Right cardiac atrium (tissue), 5 donors: ENCODE data around the gene PHF21A. TPM values are rescaled to one million over a fixed set of nuclear protein-coding genes. Genes with fewer than 3 reads are reported as not detected.

Source experiments
- ATAC-seq, 2 donors: fragments of 200-7000 bp; cut with Tn5 transposase; one replicate each; pipeline versions ENCODE4 v1.8.0 to v1.9.1; 2020; ENCODE audit warnings: moderate library complexity in 2 of 2, mild to moderate bottlenecking in 1 of 2
- DNase-seq, 3 donors: peaks; one replicate each; pipeline ENCODE4 v3.0.0-alpha.2; 2020
- H3K27ac ChIP-seq: one replicate; pipeline ENCODE4 v1.5.1; 2013; ENCODE audit warnings: mild to moderate bottlenecking, low read length, control low read depth, moderate library complexity
- H3K27me3 ChIP-seq: one replicate; pipeline ENCODE4 v1.6.1; 2013; ENCODE audit not compliant: control insufficient read depth, insufficient read depth
- H3K4me1 ChIP-seq: one replicate; pipeline ENCODE4 v1.6.1; 2013; ENCODE audit warnings: low read length; ENCODE audit not compliant: control insufficient read depth, insufficient read depth
- H3K4me3 ChIP-seq: one replicate; pipeline ENCODE4 v1.5.1; 2013; ENCODE audit warnings: low read length, control low read depth
- H3K9me3 ChIP-seq: one replicate; pipeline ENCODE4 v1.6.1; 2013; ENCODE audit warnings: low read length; ENCODE audit not compliant: control insufficient read depth
- WGBS: extraction: QIAGEN DNeasy Blood & Tissue Kit; methylation state at CpG from one replicate; pipeline ENCODE4 v1.1.7; 2013; 5-methylcytosine and 5-hydroxymethylcytosine counted together
- intact Hi-C, 4 donors: fragments of 100-400 bp; cut with DNase I; formaldehyde crosslinking; loops; one replicate each; pipeline versions ENCODE4 v1.11.0 to v1.14.0; 2022 to 2023
- polyA plus RNA-seq: library from polyadenylated mRNA; stranded (reverse); fragments of 200-250 nt; gene quantifications from one replicate; pipeline ENCODE4 v1.2.3, GENCODE V29; 2013
- total RNA-seq, 4 donors: library from RNA; stranded (reverse); fragmentation: NEBNext Ultra II Directional; extraction: Animal tissue kit (Norgen Biotek cat#: 25700); gene quantifications; one replicate each; pipeline ENCODE4 v1.2.1, GENCODE V29; 2021
- donor health status: healthy with polysubstance abuse.
- donor health status: DM: no; HTN: yes; CAD: no.
- donor health status: DM: no; HTN: no; CAD: no.
- donor health status: DM: no; HTN: yes; CAD: no; lungs with severe emphysema.
- donor health status: DM: yes; HTN: yes; CAD: no.

The PHF21A gene
- total and polyA plus RNA-seq, 5 donors: 23.6 to 57.3 (median 51.7) TPM

DNA sequence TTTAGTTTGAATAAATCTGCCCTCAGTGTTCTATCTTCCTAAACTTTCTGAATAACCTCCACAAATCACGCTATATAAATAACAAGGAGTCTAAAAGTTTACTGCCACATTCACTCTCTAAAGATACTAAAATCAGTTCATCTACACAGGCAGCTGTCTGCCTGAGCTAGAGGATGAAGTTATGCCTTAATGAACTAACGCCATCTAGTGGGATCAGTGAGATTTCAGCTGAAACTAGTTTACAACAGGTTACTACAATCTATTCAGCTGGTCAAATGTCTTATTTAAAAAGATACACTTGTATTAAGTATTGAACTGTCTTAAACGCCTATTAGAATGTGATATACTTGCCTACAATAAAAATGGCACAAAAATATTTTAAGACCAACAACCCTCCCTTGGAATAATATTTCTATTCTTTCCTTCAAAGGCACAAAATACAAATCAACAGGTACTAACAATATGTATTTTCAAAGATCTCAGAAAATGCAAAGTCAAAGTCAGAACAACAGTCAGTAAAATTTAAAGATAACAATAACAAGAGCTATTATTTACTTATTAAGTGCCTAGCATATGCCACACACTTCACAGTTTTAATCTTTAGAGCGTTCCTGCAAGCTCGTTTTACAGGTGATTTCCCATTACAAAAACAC lies 114.7 kb downstream of the PHF21A start:
- Histone ChIP-seq H3K4me3 (no peak overlapping the region), H3K27me3 (no peaks in the 10 kb centered on the region), H3K9me3 (no peaks in the 10 kb centered on the region), H3K27ac (no peak overlapping the region), H3K4me1 (peaks cover 2% of the 10 kb centered on the region)
- DNase-seq (no peak), ATAC-seq (peak; percentile 71 to 81)
- WGBS: 40% methylated on average over 5 of the region's 5 CpGs
- intact Hi-C loops: loop anchor here in 2 of 4 donors (5.0 to 10.0 kb wide), 3 partner anchors 39 to 162 kb away; partner anchors contain the start of gene CRY2 (in 1 of the 2)

DNA sequence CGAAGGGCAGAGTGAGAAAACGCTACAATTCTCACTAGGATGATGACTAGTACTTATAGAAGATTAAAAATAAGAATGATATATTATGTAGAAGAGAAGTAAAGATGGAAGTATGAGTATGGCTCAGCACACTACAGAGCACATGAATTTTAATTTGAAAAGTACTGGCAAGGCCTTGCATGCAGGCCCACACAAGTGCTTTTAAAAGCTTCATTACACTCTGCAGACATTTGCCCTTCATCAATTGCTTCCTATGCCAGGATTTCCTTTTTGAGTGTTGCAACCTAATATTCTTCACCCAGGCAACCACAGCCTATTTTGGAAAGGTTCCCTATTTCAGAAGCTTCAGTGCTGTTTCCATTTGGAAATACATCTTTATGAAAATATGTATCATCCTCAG lies 117.7 kb downstream of the PHF21A start:
- no peak for DNase-seq
- no peak overlapping the region for H3K4me3 ChIP-seq
- intact Hi-C loops: loop anchor here in 2 of 4 donors (2.0 to 10.0 kb wide), 2 partner anchors 47 to 159 kb away; partner anchors contain the start of gene CRY2 (in 1 of the 2)
- ATAC-seq: no peak
- H3K27me3 ChIP-seq: no peaks in the 10 kb centered on the region
- no peak overlapping the region for H3K27ac ChIP-seq
- no peaks in the 10 kb centered on the region for H3K9me3 ChIP-seq
- H3K4me1 ChIP-seq: peaks cover 2% of the 10 kb centered on the region
- 80% methylated on average over 2 of the region's 2 CpGs for WGBS

DNA sequence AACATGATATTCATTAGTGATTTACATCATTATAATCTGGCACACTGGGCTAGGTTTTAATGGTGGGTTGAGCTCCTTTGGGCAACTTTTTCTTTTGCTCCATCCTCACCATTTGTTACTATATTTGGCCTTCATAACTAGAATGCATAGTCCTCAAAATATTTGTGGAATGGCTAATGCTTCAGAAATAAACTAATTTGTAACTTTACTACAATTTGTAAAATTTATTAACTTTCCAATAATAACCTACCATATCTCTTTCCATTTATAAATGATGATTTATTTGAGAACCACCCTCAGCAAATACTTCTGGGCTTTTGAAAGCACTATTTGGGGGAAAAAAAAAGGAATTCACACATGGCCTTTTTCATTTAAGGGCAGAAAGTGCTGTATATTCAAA lies 119.1 kb downstream of the PHF21A start:
- ATAC-seq: no peak
- no peaks in the 10 kb centered on the region for H3K9me3 ChIP-seq
- no peak for DNase-seq
- H3K4me1 ChIP-seq: peaks cover 2% of the 10 kb centered on the region
- H3K4me3 ChIP-seq: no peak overlapping the region
- H3K27ac ChIP-seq: no peak overlapping the region
- no peaks in the 10 kb centered on the region for H3K27me3 ChIP-seq
- intact Hi-C loops: loop anchor here in 2 of 4 donors (2.0 to 10.0 kb wide), 2 partner anchors 45 to 157 kb away; partner anchors contain the start of gene CRY2 (in 1 of the 2)

- 62% methylated on average over 3 of the region's 3 CpGs for WGBS
- Histone ChIP-seq H3K4me3 (no peak overlapping the region), H3K9me3 (no peaks in the 10 kb centered on the region), H3K4me1 (peaks cover 2% of the 10 kb centered on the region), H3K27ac (no peak overlapping the region), H3K27me3 (no peaks in the 10 kb centered on the region)
- ATAC-seq (no peak), DNase-seq (no peak)
- intact Hi-C loops: loop anchor here in 1 of 4 donors (10.0 kb wide), 1 partner anchor 157 kb away; the partner anchor contains the start of gene CRY2
These were observed 119.8 kb downstream of the PHF21A start for GRCh38 chr11:46001448-46001914.

DNA sequence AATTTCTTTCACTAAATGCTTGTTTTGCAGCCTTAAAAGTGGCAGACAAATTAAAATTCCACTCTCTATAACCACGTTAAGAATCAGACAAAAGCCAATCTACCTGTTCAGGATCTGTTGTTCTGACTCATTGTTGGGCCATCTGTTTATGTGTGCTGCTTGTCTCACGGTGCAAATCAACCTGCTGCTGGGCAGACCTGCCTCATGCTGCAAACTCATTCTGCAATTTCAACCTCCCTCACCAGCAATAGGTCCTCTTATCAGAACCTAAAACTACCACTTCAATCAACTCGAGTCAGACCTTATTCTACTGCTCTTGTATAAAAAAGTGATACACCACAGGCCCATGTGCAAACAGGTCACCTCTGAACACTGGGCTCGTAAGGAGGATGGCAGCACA lies 123.7 kb downstream of the PHF21A start:
- intact Hi-C loops: no loop called here
- Histone ChIP-seq H3K27me3 (no peaks in the 10 kb centered on the region), H3K9me3 (no peaks in the 10 kb centered on the region), H3K27ac (no peak overlapping the region), H3K4me1 (peaks cover 9% of the 10 kb centered on the region), H3K4me3 (no peak overlapping the region)
- no peak for DNase-seq
- ATAC-seq: no peak
- WGBS: 68% methylated on average over 4 of the region's 4 CpGs

- no peak for DNase-seq
- no peaks in the 10 kb centered on the region for H3K9me3 ChIP-seq
- intact Hi-C loops: no loop called here
- H3K4me3 ChIP-seq: no peak overlapping the region
- H3K27me3 ChIP-seq: no peaks in the 10 kb centered on the region
- no peak for ATAC-seq
- no peak overlapping the region for H3K27ac ChIP-seq
- peaks cover 9% of the 10 kb centered on the region for H3K4me1 ChIP-seq
- 53% methylated on average over 1 of the region's 1 CpG for WGBS
These were observed 125.9 kb downstream of the PHF21A start for GRCh38 chr11:45995342-45995734.

DNA sequence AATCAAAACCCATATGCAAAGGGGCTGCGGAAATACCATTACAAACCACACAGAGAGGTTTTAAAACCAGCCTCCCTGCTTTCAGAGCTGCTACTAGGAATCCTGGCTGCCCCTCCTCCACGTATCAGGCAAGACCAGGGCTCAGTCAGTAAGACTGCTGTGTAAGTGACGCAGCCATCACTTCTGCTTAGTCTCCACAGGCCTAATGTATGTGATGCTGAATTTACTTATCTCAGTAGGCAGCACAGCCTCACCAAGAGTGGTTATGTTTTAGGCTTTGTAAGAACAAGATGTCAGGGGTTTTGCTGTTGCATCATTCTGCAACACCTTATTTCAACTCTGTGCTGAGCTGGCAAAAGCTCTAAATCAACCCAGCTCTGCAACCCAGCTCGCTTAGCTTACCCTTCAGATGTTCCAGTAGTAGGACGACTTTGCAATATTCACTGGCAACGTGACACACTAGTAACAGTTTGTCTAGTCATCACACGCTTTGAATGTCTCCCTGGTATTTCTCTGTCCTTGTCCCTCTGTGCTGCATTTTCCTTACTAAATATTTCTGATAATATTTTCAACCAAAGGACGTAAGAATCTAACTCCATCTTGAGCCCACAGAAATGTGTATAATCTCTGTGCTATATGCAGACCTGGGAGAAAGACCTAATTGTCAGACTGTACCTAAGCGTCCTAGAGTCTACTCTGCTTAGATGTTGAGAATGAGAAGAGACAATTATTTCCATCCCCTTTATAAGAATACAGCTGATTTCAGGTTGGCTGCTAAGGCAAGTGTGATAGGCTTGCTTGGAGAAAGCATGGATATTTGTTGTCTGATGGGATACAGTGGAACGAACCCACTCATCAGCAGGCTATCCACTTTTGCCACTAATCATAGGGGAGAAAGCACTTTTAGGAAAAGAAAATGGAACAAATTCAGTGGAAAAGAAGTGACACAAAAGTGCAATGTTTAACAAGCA lies 126.6 kb downstream of the PHF21A start:
- H3K4me3 ChIP-seq: no peak overlapping the region
- H3K27ac ChIP-seq: no peak overlapping the region
- 56% methylated on average over 10 of the region's 10 CpGs for WGBS
- intact Hi-C loops: no loop called here
- peaks cover 9% of the 10 kb centered on the region for H3K4me1 ChIP-seq
- H3K27me3 ChIP-seq: no peaks in the 10 kb centered on the region
- H3K9me3 ChIP-seq: no peaks in the 10 kb centered on the region
- DNase-seq (peak in 1 of 3 donors; percentile 37), ATAC-seq (peak; percentile 37 to 64)

GRCh38 chr11:45993531-45994001 lies 127.7 kb downstream of the PHF21A start:
- Histone ChIP-seq H3K9me3 (no peaks in the 10 kb centered on the region), H3K4me3 (no peak overlapping the region), H3K4me1 (peaks cover 9% of the 10 kb centered on the region), H3K27me3 (no peaks in the 10 kb centered on the region), H3K27ac (peak overlapping the region; percentile 74)
- intact Hi-C loops: no loop called here
- DNase-seq (peak; percentile 41 to 86 (median 82)), ATAC-seq (peak; percentile 73 to 95)
- 23% methylated on average over 6 of the region's 6 CpGs for WGBS

- no peaks in the 10 kb centered on the region for H3K27me3 ChIP-seq
- DNase-seq (no peak), ATAC-seq (no peak)
- intact Hi-C loops: no loop called here
- 58% methylated on average over 1 of the region's 1 CpG for WGBS
- peaks cover 4% of the 10 kb centered on the region for H3K4me1 ChIP-seq
- no peak overlapping the region for H3K27ac ChIP-seq
- no peaks in the 10 kb centered on the region for H3K9me3 ChIP-seq
- no peak overlapping the region for H3K4me3 ChIP-seq
These were observed 132.3 kb downstream of the PHF21A start for GRCh38 chr11:45988921-45989320.

DNA sequence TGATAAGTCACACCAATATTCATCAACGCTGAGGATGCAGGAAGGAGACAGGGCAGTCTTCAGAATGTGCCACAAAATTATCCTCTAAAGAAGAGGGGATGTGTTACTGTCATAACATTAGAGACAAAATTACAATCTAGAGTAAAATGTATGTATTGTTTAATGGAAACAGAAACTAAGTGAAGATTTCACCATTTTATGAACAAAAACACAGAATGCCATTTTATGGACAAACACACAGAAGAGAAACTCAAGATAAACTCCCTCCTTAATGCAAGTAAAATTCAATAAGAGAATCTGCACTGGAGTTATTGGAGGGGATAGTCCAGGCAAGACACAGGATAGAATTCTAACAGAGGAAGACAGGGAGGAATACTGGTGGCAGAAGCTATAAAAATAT lies 136.0 kb downstream of the PHF21A start:
- Histone ChIP-seq H3K9me3 (no peaks in the 10 kb centered on the region), H3K27me3 (no peaks in the 10 kb centered on the region), H3K4me3 (no peak overlapping the region), H3K27ac (no peak overlapping the region), H3K4me1 (peaks cover 7% of the 10 kb centered on the region)
- DNase-seq: no peak
- intact Hi-C loops: no loop called here
- no peak for ATAC-seq
- 93% methylated on average over 1 of the region's 1 CpG for WGBS

GRCh38 chr11:45984192-45984591 lies 137.1 kb downstream of the PHF21A start:
- 88% methylated on average over 9 of the region's 9 CpGs for WGBS
- Histone ChIP-seq H3K4me1 (peaks cover 7% of the 10 kb centered on the region), H3K27ac (no peak overlapping the region), H3K4me3 (no peak overlapping the region), H3K9me3 (no peaks in the 10 kb centered on the region), H3K27me3 (no peaks in the 10 kb centered on the region)
- intact Hi-C loops: no loop called here
- ATAC-seq (no peak), DNase-seq (no peak)
